Measurements from ENCODE around the gene HLF.

HLF gene

GRCh38 chr17:55308613-55309391, 44.0 kb downstream of the HLF start:
- no peak for DNase-seq (ENCODE audit: low read depth in 1 of 2, low spot score in 1 of 2)

- DNase-seq (ENCODE audit: low read depth in 1 of 2, low spot score in 1 of 2), result no peak
Observed at GRCh38 chr17:55311767-55312375, 47.1 kb downstream of the HLF start.

GRCh38 chr17:55312852-55313251, 48.1 kb downstream of the HLF start:
- DNase-seq (ENCODE audit: low read depth in 1 of 2, low spot score in 1 of 2), result no peak

- no peak for DNase-seq (ENCODE audit: low read depth in 1 of 2, low spot score in 1 of 2)
Observed at GRCh38 chr17:55314061-55314783, 49.5 kb downstream of the HLF start.

- DNase-seq (ENCODE audit: low read depth in 1 of 2, low spot score in 1 of 2), result peak in 1 of 2 donors; percentile 2
Observed at GRCh38 chr17:55314784-55315491, 50.2 kb downstream of the HLF start.

- no peak for DNase-seq (ENCODE audit: low read depth in 1 of 2, low spot score in 1 of 2)
Observed at GRCh38 chr17:55316499-55316898, 51.7 kb downstream of the HLF start.

- DNase-seq (ENCODE audit: low read depth in 1 of 2, low spot score in 1 of 2), result no peak
Observed at GRCh38 chr17:55317284-55317683, 52.5 kb downstream of the HLF start.

- no peak for DNase-seq (ENCODE audit: low read depth in 1 of 2, low spot score in 1 of 2)
Observed at GRCh38 chr17:55318081-55318480, 53.3 kb downstream of the HLF start.

GRCh38 chr17:55318715-55319487, 54.1 kb downstream of the HLF start:
- no peak for DNase-seq (ENCODE audit: low read depth in 1 of 2, low spot score in 1 of 2)

- no peak for DNase-seq (ENCODE audit: low read depth in 1 of 2, low spot score in 1 of 2)
Observed at GRCh38 chr17:55319933-55320593, 55.3 kb downstream of the HLF start.

- DNase-seq (ENCODE audit: low read depth in 1 of 2, low spot score in 1 of 2), result no peak
Observed at GRCh38 chr17:55320594-55321426, 56.0 kb downstream of the HLF start.

- no peak for DNase-seq (ENCODE audit: low read depth in 1 of 2, low spot score in 1 of 2)
Observed at GRCh38 chr17:55321427-55322060, 56.8 kb downstream of the HLF start.

- DNase-seq (ENCODE audit: low read depth in 1 of 2, low spot score in 1 of 2), result no peak
Observed at GRCh38 chr17:55322453-55322985, 57.8 kb downstream of the HLF start.

GRCh38 chr17:55323518-55324295, 58.9 kb downstream of the HLF start:
- DNase-seq (ENCODE audit: low read depth in 1 of 2, low spot score in 1 of 2), result no peak

GRCh38 chr17:55324296-55324978, 59.7 kb downstream of the HLF start:
- DNase-seq (ENCODE audit: low read depth in 1 of 2, low spot score in 1 of 2), result no peak

- no peak for DNase-seq (ENCODE audit: low read depth in 1 of 2, low spot score in 1 of 2)
Observed at GRCh38 chr17:55325406-55325805, 60.6 kb downstream of the HLF start.

- no peak for DNase-seq (ENCODE audit: low read depth in 1 of 2, low spot score in 1 of 2)
Observed at GRCh38 chr17:55326030-55326429, 61.3 kb downstream of the HLF start.

Measured in activated CD4-positive, alpha-beta T cell treated with anti-CD3 and anti-CD28 coated beads, Interleukin-2, amount 50 U/mL, for 24 hours (primary cell).